ENCODE results near the gene WRAP73. TPM values are rescaled to one million over a fixed set of nuclear protein-coding genes. Genes with fewer than 3 reads are reported as not detected.

The WRAP73 gene
- polyA plus RNA-seq, 3 donors, result 26.1 to 64.9 (median 33.2) TPM

DNA sequence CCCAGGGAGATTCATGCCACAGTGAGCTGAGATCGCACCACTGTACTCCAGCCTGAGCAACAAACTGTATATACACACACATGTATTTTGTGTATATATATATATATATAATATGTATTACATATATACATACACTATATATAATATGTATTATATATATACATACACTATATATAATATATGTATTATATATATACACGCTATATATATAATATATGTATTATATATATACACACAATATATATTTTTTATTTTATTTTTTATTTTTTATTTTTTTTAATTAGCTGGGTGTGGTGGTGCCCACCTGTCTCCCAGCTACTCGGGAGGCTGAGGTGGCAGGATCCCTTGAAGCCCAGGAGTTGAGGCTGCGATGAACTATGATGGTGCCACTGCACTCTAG is 11.7 kb upstream of the WRAP73 start:
- Mint-ChIP-seq H3K4me3 (no peak overlapping the region), H3K4me1 (peaks cover 10% of the 10 kb centered on the region), H3K36me3 (no peaks in the 10 kb centered on the region), H3K9me3 (no peaks in the 10 kb centered on the region), H3K27ac (no peak overlapping the region), H3K27me3 (ENCODE audit: low read depth in 3 of 3) (peaks cover 11 to 35% (median 18%) of the 10 kb centered on the region in 3 donors)
- Histone ChIP-seq H3K4me2 (replicated peaks; ENCODE audit: extremely low read depth, low read length, poor library complexity, severe bottlenecking) (no peak overlapping the region), H2AFZ (ENCODE audit: insufficient read depth, low read depth, low read length, poor library complexity, severe bottlenecking) (no peak overlapping the region), H4K20me1 (ENCODE audit: insufficient read depth, low read length) (no peaks in the 10 kb centered on the region), H3K9me3 (replicated peaks in 1 of 2; ENCODE audit: control insufficient read depth in 1 of 2, insufficient read depth in 1 of 2, low read length in 2 of 2) (no peaks in the 10 kb centered on the region), H3K9ac (ENCODE audit: insufficient read depth, low read length, poor library complexity, severe bottlenecking) (no peak overlapping the region), H3K79me2 (ENCODE audit: insufficient read depth, low read length) (no peaks in the 10 kb centered on the region), H3K27ac (ENCODE audit: low read depth in 1 of 2, low read length in 2 of 2) (no peak overlapping the region), H3K4me3 (replicated peaks in 1 of 3; ENCODE audit: low read depth in 2 of 3, low read length in 3 of 3) (no peak overlapping the region), H3K4me1 (ENCODE audit: control insufficient read depth in 1 of 2, insufficient read depth in 2 of 2, low read length in 2 of 2) (peaks cover 9 to 14% of the 10 kb centered on the region in 2 donors), H3K27me3 (ENCODE audit: control insufficient read depth in 2 of 2, insufficient read depth in 2 of 2, low read length in 2 of 2) (peaks cover 0 to 12% of the 10 kb centered on the region in 2 donors), H3K36me3 (replicated peaks in 1 of 2; ENCODE audit: control insufficient read depth in 1 of 2, insufficient read depth in 2 of 2, low read length in 2 of 2) (no peaks in the 10 kb centered on the region)
- intact Hi-C loops (cut with micrococcal nuclease), result no loop called here
- no peak for TF ChIP-seq CTCF (IDR thresholded peaks at IDR 0.05)
- no peak for DNase-seq
- WGBS (ENCODE audit: insufficient coverage), result 100% methylated on average over 2 of the region's 4 CpGs

- no peaks in the 10 kb centered on the region for H3K9me3 Mint-ChIP-seq
- H3K4me1 Mint-ChIP-seq, result peaks cover 4% of the 10 kb centered on the region
- H3K27me3 Mint-ChIP-seq (ENCODE audit: low read depth in 3 of 3), result peaks cover 14 to 43% (median 23%) of the 10 kb centered on the region in 3 donors
- H2AFZ ChIP-seq (ENCODE audit: insufficient read depth, low read depth, low read length, poor library complexity, severe bottlenecking), result no peak overlapping the region
- H3K9me3 ChIP-seq (replicated peaks in 1 of 2; ENCODE audit: control insufficient read depth in 1 of 2, insufficient read depth in 1 of 2, low read length in 2 of 2), result no peaks in the 10 kb centered on the region
- peaks cover 0 to 20% of the 10 kb centered on the region in 2 donors for H3K27me3 ChIP-seq (ENCODE audit: control insufficient read depth in 2 of 2, insufficient read depth in 2 of 2, low read length in 2 of 2)
- H3K27ac Mint-ChIP-seq, result no peak overlapping the region
- no peak overlapping the region for H3K27ac ChIP-seq (ENCODE audit: low read depth in 1 of 2, low read length in 2 of 2)
- H3K79me2 ChIP-seq (ENCODE audit: insufficient read depth, low read length), result no peaks in the 10 kb centered on the region
- no CpG with 5 or more reads among the region's 2 CpGs for WGBS (ENCODE audit: insufficient coverage)
- H3K36me3 ChIP-seq (replicated peaks in 1 of 2; ENCODE audit: control insufficient read depth in 1 of 2, insufficient read depth in 2 of 2, low read length in 2 of 2), result no peaks in the 10 kb centered on the region
- H3K4me2 ChIP-seq (replicated peaks; ENCODE audit: extremely low read depth, low read length, poor library complexity, severe bottlenecking), result no peak overlapping the region
- intact Hi-C loops (cut with micrococcal nuclease), result no loop called here
- H3K4me1 ChIP-seq (ENCODE audit: control insufficient read depth in 1 of 2, insufficient read depth in 2 of 2, low read length in 2 of 2), result peaks cover 0 to 5% of the 10 kb centered on the region in 2 donors
- TF ChIP-seq CTCF (IDR thresholded peaks at IDR 0.05), result no peak
- no peak overlapping the region for H3K9ac ChIP-seq (ENCODE audit: insufficient read depth, low read length, poor library complexity, severe bottlenecking)
- H3K4me3 ChIP-seq (replicated peaks in 1 of 3; ENCODE audit: low read depth in 2 of 3, low read length in 3 of 3), result no peak overlapping the region
- DNase-seq, result no peak
- no peaks in the 10 kb centered on the region for H4K20me1 ChIP-seq (ENCODE audit: insufficient read depth, low read length)
- H3K4me3 Mint-ChIP-seq, result no peak overlapping the region
- no peaks in the 10 kb centered on the region for H3K36me3 Mint-ChIP-seq
Measured at GRCh38 chr1:3660704-3661103, 10.8 kb upstream of the WRAP73 start.

Data from CD14-positive monocyte (primary cell).